ENCODE data around the gene TNN.

TNN gene

DNA sequence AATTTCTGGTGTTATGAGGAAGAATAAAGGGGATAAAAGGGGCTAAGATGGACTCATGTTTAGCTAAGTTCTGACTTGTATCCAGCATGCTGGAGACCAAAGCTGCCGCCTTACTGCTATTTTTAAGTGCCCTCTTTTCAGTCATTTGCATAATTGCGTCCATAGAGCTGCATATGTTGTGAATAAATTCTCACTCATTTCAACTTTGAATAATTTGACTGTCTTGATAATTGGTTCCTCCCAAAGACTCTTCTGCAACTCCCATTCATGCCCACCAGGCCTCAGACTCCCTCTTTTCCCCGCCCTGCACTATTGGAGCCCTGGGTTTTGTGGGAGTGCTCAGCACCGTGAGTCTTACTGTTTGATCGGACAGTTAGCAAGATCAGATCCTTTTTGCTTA is 79.9 kb downstream of the TNN start:
- DNase-seq (ENCODE audit: low read depth), result no peak

DNA sequence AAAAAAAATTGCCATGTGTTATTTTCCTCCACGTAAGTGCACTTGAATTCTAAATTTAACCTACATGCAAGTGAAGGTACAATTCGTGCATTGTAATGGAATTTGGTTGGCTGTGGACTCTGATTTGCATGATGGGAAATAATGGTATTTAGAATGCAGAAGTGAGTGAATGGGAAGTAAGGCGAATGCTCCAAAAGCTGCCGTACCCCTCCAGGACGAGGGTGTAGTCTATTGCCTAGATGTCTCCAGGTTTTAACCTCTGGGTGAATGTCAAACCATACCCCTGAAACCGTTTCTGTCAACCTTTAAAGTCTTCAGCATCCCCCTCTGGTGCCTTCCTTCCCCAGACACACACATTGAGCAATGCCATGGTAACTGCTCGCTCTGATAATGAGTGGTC is 80.4 kb downstream of the TNN start:
- no peak for DNase-seq (ENCODE audit: low read depth)

DNA sequence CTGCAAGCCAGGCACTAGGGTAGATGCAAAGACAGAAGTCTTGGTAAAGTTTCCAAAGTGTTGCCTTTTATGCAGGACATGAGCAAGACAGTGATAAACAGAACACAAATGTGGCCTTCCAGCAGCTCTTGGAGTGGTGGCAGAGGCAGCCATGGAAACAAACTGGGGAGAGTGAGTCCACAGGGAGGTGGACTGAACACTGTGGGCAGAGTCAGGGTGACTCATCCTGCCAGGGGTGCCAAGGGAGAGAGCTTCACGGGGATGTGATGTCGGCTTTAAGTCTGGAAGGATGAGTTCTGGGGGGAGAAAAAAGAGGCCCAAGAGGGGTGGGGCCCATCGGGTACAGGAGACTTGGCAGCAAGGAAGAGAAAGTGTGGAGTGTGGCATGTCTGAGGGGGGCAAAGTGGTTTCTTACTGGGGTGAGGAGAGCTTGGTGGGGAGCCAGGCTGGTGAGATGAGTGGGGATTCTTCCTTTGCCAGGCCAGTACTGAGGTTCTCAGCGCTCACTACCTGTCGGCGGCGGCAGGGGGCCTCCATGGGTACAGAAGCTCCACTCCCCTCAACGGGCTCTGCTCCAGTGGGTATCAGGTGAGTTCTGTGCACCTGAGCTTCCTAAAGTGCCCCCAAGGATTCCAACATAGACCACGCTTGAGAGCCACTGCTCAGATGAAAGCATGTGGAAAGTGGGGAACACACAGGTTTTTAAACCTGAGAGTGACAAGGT is 83.1 kb downstream of the TNN start:
- DNase-seq (ENCODE audit: low read depth), result no peak

DNA sequence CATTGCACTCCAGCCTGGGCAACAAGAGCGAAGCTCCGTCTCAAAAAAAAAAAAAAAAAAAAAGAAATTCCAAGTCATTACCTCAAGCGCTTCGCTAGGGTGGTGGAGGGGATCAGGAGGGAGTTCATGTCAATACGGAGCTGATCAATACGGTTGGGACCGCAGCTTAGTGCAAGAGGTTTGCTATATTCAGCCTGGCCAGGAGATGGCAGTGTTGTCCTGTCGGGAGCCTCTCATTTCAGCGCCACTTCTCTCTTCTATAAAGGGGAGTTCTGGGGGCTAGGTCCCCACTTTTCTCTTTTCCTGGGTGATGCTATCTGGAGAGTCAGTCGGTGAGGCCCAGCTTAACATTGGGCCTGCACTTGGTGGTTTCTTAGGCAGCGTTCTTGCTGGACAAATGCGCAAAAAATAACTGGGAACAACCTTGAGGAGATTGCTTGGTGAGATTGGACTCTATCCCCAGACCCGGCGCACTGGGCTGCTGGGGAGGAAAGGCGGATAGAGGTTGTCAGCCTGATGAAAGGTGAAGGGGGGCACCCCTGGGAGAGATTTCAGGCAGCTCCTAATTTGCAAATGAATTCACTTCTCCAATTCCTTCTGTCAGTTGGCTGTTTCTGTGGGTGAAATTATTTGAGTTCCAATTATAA is 84.5 kb downstream of the TNN start:
- DNase-seq (ENCODE audit: low read depth), result peak; percentile 9

DNA sequence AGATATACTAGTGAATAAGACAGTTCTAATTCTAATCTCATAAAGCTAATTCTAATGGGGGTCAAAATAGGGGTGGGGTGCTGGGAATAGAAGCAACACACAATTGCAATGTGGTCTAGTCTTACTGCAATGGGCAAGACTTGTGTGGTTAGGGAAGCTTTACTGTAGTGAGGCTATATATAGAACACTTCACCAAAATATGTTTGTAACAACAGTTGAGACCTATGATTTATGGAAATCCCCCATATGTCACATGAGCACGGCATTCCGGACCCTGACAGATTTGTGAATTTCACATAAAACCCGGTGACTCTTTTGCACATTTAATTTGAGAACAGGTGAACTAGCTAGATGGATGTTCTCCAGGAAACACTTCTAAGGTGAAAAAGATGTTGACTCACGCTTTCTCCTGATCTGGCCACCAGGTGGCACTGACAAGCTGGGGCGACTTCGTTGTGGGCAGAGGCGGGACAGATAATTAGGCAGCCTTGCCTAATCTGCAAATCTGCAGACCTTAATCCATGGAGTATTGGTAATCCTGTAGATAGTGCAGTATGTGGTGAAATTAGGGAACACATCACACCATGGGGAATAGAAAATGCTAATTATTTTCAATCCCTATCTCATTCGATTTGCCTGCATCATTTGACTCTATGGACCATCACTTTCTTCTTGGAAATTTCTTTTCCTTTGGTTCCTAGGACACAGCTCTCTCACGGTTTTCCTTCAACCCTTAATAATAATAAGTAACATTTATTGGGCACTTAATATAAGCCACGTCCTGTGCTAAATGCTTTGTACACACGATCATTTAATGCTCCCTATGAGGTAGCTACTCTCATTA is 87.2 kb downstream of the TNN start:
- no peak for DNase-seq (ENCODE audit: low read depth)

DNA sequence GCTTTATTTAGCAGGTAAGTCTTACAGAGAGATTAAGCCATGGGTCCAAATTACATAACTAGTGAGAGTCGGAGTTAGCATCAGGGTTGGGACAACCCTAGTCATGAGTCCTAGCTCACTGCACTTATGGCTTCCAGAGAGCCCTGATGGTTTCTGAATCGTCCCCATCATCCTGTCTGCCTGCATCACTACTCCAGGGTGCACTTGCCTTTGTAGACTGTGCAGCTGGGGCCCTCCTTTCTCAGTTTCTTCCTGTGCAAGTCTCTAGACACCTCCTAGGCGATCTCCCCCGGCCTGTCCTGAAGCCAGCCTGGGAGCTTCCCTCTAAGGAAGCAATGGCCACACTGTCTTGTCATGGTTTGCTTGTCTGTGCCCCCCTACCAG is 87.8 kb downstream of the TNN start:
- no peak for DNase-seq (ENCODE audit: low read depth)

DNA sequence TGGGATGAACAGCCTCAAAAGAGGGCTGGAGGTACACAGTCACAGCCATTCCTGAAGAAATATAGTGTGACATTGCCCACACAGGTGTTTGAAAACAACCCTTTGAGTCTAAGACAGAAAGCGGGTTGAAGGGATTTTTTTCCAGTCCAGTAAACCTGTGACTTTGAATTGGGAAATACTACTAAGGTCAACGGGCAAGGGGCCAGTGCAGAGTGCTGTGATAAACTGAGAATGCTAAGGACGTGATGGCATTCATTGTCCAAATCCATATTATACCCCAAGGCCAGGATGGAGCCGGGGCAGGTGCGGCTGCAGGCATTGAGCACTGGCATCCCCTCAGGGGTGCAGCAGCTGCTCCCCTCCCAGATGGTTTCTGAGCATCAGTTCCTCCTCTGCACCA is 88.3 kb downstream of the TNN start:
- DNase-seq (ENCODE audit: low read depth), result no peak

DNA sequence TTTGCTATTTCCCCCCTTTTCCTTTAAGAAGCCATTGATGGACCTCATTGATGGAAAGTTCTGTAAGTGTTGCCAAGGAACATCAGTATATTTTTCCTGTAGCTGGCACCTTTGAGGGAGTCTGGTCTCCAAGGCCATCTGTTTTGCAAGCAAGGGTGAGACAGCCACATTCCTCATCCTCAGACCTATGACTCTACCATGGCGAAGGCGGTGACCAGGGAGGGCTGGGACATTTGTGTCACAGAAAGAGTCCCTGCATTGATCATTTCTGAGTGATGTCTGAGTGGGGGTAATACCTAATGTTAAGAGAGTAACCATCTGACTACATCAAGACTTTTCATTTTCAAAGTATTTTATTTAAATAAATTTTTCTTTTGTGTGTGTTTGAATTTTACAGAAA is 89.6 kb downstream of the TNN start:
- DNase-seq (ENCODE audit: low read depth), result no peak

DNA sequence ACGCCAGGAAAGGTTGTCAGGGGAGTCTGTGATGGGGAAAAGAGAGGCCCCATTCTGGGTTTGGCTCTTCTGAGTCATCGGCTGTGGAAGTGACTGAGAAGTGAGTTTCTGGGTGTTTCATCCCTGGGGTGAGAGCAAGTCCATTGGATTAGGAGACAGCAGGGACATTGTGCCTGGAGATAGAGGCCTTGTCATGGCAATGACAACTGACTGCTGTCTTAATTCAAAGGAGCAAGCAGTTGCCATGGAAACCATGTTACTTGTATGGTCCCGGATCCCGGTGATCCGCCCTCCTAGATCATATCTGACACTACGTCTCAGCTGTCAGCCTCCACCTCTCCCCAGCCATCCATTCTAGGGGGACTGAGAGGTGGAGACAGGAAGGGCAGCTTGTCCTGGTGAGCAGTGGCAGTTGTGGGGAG is 90.5 kb downstream of the TNN start:
- no peak for DNase-seq (ENCODE audit: low read depth)

DNA sequence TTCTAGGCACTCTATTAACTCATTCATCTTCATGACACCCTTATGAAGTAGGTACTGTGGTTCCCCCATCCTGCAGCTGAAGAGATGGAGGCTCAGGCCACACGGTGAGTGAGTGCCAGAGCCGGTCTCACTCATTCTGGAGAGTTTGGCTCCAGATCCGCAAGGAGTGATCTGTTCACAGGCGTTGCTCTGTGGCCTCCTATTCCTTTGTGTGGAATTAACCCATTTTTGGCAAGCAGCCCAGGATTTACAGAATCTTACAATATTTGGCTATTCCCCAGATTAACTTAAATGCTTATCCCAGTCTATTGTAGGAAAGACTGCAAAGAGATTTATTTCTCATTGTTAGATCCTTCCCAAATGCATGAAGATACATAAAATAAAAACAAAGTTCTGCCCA is 95.3 kb downstream of the TNN start:
- no peak for DNase-seq (ENCODE audit: low read depth)

DNA sequence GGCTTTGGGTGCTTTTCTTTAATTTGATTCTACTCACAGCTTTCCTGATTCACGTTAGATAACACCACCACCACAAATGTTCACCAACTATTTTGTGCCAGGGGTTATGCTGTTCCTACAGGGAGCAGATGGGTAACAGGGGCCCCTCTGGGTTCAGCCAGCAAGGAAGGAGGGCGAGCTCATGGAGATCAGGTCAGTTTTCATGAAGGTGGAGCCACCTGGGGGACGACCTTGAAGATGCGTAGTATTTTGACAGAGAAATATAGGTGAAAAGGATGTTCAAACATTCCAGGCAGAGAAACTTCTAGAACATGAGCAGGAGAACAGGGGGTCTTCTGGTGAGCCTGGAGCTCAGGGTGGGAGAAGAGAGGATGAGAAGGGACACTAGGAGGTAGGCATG is 96.1 kb downstream of the TNN start:
- DNase-seq (ENCODE audit: low read depth), result no peak

DNA sequence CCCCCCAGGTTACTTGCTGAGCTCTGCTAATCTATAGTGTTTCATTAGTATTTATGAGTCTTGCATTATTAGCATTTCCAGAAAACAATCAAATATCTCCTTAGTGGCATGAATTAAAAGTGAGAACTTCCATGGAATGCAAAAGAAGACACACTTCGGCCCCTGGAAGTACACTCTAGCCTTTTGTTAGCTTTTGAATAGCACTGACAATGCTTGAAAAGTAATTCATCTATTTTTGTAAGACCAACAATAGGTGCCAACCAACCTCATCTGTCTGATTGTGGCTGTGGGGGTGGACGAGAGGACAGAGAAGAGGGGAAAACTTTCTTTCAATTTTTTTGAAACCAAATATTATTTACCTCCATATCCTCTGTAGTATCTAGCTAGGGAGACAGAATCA is 97.1 kb downstream of the TNN start:
- DNase-seq (ENCODE audit: low read depth), result no peak

DNA sequence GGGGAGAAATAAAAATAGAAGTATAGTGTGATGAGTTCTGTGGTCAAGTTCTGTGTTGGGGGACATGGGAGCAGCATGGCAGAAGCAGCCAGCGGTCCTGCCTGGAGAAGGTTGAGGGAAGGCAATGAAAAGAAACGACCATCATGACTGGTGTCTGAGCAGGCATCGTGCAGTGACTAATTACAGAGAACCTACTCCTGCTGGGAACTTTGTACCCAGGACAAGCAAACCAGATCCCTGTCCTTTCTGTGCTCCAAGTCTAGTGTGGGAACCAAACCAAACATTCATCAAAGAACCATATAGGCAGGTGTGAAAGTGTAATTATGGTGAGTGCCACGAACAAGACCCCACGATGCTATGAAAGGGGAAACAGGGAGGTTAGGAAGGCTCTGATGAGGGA is 99.1 kb downstream of the TNN start:
- DNase-seq (ENCODE audit: low read depth), result no peak

DNA sequence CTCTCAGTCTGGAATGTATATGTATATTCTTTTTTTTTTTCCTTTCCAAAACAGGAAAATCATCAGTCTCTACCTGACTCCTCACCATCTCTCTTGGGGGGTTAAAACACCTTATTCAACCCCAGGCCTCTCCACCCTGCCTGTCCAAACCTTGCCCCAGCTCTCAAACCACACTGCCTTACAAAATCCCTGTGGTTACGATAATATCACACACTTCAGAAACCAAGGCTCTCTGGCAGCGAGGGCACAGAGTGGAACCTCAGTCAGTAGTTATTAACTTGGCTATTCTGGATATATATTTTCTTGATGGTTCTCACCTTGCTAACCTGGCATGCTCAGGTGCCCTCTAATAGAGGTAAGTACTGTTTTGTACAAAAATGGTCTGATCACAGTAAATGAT is 100.2 kb downstream of the TNN start:
- DNase-seq (ENCODE audit: low read depth), result no peak

DNA sequence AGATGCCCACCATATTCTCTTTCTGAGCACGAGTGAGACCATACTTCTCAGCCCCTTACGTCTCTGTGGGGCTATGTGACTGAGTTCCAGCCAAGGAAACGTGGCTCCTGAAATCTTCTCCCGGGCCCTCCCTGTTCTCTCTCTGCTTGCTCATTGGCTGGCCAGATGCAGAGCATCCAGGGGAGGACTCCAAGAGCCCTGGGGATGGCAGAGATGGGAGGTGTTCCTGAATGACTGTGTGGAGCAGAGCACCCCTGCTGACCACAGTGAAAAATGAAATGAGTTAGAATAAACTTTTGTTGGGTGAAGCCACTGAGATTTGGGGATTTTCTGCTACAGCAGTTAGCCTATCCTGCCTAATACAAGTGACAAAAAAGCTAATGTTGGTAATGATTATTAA is 101.1 kb downstream of the TNN start:
- DNase-seq (ENCODE audit: low read depth), result no peak

DNA sequence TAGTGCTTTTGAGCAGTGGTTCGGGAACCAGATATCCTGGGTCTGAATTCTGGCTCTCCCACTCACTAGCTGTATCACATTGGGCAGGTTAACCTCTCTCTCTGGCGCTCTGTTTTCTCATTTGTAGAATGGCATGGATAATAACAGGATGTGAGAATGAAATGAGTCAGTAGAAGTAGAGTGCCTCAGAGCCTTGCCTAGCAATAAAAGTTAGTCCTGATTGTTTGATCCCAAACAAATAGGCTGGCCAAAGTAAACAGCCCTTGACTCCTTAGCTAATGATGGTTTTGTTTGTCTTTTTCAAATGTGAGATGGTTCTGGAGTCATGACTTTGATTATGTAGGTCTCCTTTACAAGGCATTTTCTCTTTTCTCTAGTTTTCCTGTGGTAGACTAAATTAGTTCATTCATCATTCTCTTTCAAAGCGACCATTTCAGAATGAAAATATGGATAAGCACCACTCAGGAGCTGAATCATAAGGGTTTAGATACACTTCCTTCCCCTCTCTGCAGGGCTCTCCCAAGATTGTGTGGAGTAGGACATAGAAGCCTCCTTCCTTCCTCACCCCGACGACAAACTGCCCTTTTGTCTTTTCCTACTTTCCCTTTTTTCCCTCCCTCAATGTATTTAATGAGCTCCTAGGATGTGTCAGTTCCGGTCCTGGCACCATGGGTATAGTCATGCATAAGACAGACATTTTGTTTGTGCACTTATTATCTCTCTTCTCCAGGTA is 101.8 kb downstream of the TNN start:
- no peak for DNase-seq (ENCODE audit: low read depth)

DNA sequence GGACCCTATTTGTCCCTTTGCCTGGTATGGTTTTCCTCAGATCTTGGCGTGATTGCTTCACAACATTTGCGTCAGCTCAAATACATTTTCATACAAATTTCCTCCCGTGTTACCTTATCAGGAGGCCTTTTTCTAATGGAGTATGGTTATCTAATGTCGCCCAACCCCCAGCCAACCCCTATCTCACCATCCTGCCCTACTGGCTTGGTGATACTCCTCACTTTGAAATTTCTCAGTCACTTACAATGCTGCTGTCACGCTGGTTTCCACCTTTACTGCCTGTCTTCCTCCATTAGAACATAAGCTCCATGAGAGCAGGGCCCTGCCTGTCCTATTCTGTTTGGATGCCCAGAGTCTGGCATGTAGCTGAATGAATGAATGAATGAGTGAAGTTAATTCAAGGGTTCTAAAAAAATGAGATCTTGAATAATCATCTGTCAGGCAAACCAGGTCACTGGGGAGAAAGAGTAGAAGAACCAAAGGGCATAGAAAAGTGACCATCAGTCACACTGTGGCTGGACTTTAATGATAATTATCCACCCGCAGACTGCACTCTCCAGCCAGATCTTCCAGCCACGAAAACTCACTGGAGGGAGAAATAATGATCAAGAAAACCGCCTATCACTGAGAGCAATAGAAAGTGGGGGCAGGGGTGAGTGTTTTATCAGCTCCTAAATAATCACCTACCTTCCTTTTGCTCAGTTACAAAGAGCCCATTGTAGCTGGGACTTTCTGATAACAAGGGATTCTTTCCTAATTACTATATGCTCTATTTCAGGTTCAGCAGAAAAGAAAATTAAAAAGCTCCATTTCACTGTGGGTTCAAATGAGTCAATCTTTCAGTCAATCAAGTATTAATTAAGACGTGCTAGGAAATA is 103.6 kb downstream of the TNN start:
- no peak for DNase-seq (ENCODE audit: low read depth)

DNA sequence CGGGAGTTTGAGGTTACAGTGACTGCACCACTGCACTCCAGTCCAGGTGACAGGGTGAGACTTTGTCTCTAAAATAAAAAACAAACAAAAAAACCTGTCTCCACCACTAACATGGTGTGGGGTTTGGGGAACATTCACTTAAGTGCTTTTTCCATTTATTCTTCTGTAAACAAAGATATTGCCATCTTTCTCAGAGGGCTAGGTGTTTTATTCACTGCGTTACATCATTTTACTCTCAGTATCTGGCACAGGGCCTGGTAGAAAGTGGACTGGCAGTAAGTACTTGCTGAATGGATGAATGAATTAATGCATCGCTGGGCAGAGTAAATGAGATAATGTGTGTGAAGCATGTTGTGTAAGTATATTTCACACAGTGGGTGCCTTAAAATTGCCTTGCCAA is 104.9 kb downstream of the TNN start:
- no peak for DNase-seq (ENCODE audit: low read depth)

DNA sequence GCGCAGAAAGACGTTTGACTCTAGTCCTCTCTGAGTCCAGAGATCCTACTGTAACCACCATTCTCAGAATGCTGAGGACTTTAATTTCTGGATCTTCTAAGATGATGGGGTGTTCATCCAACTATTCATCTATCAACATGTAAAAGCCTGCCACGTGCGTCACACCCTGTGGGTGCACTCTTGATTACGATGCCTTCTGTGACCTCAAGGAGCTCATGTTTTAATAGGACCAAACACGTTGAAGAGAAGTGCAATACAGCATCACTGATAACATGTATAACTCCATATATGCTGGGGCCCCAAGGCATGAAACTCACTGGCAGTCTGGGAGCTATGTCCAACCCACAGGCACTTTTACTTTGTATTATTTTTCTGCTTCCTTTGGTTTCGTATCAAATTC is 105.9 kb downstream of the TNN start:
- DNase-seq (ENCODE audit: low read depth), result no peak

DNA sequence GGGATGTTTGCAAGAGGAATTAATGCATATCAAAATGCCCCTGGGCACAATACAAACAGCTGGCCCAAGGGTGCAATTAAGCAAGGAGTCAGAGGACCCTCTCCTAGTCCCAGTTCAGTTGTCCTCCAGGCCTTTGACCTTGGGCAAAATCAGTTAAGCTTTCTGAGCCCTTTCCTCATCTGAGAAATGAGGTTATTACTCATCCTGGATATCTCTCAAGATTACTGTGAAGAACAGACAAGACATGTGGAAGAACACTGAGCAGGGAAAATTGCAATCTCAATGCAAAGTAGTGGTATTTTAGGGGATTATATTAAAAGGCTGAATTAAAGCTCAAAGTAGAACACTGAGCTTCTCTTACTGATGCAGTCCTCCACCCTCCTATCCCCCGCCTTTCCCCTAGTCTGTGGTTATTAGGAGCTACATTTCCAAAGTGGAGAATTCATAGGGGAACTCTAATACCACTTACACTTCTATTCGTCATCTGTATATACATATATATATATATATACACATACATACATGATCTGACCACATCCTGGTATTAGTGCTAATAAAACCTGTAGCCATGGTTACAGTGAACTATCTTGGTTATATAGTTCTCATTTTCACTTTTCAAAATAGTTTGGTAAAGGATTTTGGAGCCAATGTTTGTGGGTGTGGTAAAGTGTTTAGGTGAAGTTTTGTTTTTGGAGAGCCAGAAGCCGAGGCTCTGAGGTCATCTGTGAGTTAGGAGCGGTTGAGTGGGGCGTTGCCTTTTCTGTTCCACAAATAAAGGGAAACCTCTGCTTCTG is 106.9 kb downstream of the TNN start:
- no peak for DNase-seq (ENCODE audit: low read depth)

DNA sequence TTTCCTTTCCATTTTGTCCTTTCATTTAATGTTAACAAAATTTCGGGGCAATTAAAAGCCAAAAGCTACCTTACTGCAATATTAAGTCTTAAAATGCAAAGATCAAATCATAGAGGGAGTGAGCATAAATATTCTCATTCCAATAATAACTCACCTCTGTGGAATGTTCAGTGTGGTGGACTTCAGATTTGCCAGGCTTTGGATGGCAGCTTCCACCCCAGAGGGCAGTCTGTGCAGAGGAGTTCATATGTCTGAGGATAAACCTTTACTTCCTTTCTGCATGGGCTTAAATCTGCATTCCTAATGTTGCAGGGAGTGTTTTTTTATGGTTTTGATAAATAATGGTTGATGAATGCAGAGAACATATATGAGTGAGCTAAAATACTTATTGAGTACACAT is 108.6 kb downstream of the TNN start:
- no peak for DNase-seq (ENCODE audit: low read depth)

All from fibroblast of the conjunctiva (primary cell).